Measurements from ENCODE around the gene SUGCT. TPM values are rescaled to one million over a fixed set of nuclear protein-coding genes. Genes with fewer than 3 reads are reported as not detected.

The SUGCT gene
- total RNA-seq, 1 experiment from 2014 or later: 1.6 TPM

GRCh38 chr7:40720416-40720815 lies 585.6 kb downstream of the SUGCT start:
- TF ChIP-seq, protein P1, sequence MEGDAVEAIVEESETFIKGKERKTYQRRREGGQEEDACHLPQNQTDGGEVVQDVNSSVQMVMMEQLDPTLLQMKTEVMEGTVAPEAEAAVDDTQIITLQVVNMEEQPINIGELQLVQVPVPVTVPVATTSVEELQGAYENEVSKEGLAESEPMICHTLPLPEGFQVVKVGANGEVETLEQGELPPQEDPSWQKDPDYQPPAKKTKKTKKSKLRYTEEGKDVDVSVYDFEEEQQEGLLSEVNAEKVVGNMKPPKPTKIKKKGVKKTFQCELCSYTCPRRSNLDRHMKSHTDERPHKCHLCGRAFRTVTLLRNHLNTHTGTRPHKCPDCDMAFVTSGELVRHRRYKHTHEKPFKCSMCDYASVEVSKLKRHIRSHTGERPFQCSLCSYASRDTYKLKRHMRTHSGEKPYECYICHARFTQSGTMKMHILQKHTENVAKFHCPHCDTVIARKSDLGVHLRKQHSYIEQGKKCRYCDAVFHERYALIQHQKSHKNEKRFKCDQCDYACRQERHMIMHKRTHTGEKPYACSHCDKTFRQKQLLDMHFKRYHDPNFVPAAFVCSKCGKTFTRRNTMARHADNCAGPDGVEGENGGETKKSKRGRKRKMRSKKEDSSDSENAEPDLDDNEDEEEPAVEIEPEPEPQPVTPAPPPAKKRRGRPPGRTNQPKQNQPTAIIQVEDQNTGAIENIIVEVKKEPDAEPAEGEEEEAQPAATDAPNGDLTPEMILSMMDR (IDR thresholded peaks at IDR 0.05; ENCODE audit: unreplicated experiment): no peak
- CTCF ChIA-PET: no interaction called here
- H3K4me1 Mint-ChIP-seq (ENCODE audit: low read depth, unreplicated experiment): peaks cover 7% of the 10 kb centered on the region

DNA sequence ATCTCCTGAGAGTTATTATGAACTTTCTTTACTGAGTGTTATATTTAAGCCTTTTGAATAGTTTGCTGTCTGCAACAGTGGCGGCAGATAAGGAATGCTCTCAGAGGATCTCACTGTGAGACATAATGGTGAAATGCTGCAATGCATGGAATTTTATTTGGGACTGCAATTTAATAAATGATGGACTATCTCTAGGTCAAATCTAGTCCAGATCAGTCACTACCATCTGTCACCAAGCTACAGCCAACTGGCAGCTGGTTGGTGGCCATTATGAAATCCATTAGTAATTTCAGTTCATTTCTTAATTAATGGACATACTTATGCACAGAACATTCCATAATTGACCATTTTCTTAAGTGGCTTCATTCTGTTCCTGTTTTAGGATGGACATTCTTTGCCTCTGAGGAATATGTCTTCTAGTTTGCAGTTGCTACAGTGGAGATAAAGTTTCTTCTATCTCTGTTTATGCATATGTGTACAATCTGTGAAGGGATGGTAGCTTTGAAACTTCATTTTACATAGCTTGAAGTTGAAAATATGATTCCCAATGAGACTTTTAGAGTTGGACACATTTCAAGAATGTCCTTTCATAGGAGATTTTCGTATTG lies 586.6 kb downstream of the SUGCT start:
- H3K36me3 Mint-ChIP-seq (ENCODE audit: insufficient read depth, unreplicated experiment): no peaks in the 10 kb centered on the region
- no peaks in the 10 kb centered on the region for H3K9me3 Mint-ChIP-seq (ENCODE audit: low read depth, unreplicated experiment)
- intact Hi-C loops (cut with micrococcal nuclease; ENCODE audit: unreplicated experiment): no loop called here
- H3K27ac Mint-ChIP-seq (ENCODE audit: unreplicated experiment): no peak overlapping the region
- DNase-seq: no peak
- H3K27me3 Mint-ChIP-seq (ENCODE audit: unreplicated experiment): no peaks in the 10 kb centered on the region
- H3K4me3 Mint-ChIP-seq (ENCODE audit: low read depth, unreplicated experiment): no peak overlapping the region
- TF ChIP-seq, protein P1 (IDR thresholded peaks at IDR 0.05; ENCODE audit: unreplicated experiment): no peak
- peaks cover 7% of the 10 kb centered on the region for H3K4me1 Mint-ChIP-seq (ENCODE audit: low read depth, unreplicated experiment)
- no TSS peak for BruUV-seq (replicated peaks)
- CTCF ChIA-PET: no interaction called here

More at GRCh38 chr7:40720416-40720815, 585.6 kb downstream of the SUGCT start:
- H3K27me3 Mint-ChIP-seq (ENCODE audit: unreplicated experiment): no peaks in the 10 kb centered on the region
- no peak overlapping the region for H3K4me3 Mint-ChIP-seq (ENCODE audit: low read depth, unreplicated experiment)
- intact Hi-C loops (cut with micrococcal nuclease; ENCODE audit: unreplicated experiment): no loop called here
- H3K27ac Mint-ChIP-seq (ENCODE audit: unreplicated experiment): no peak overlapping the region
- no TSS peak for BruUV-seq (replicated peaks)
- DNase-seq: no peak
- H3K36me3 Mint-ChIP-seq (ENCODE audit: insufficient read depth, unreplicated experiment): no peaks in the 10 kb centered on the region
- no peaks in the 10 kb centered on the region for H3K9me3 Mint-ChIP-seq (ENCODE audit: low read depth, unreplicated experiment)

DNA sequence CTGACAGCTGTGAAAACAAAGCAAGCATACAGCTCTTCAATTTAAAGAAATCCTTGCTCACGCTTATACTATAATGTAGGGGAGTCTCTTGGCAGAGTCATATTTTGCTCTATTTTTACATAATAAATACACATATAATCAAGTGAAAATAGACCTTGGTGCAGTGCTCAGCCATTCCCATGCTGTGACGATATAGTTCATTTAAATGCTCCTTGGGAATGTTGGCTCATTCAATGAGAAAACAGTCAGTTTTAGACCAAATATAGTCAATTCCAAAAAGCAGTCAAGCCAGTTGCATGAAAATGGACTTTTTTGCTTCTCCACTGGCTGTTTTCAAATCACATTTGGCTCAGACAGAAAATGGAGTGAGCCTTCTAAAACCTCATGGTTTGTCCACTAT lies 587.4 kb downstream of the SUGCT start:
- Mint-ChIP-seq H3K4me3 (ENCODE audit: low read depth, unreplicated experiment) (no peak overlapping the region), H3K4me1 (ENCODE audit: low read depth, unreplicated experiment) (peaks cover 4% of the 10 kb centered on the region), H3K27ac (ENCODE audit: unreplicated experiment) (no peak overlapping the region), H3K9me3 (ENCODE audit: low read depth, unreplicated experiment) (no peaks in the 10 kb centered on the region), H3K27me3 (ENCODE audit: unreplicated experiment) (no peaks in the 10 kb centered on the region), H3K36me3 (ENCODE audit: insufficient read depth, unreplicated experiment) (no peaks in the 10 kb centered on the region)
- intact Hi-C loops (cut with micrococcal nuclease; ENCODE audit: unreplicated experiment): no loop called here
- TF ChIP-seq, protein P1 (IDR thresholded peaks at IDR 0.05; ENCODE audit: unreplicated experiment): no peak
- BruUV-seq (replicated peaks): no TSS peak
- DNase-seq: no peak
- CTCF ChIA-PET: no interaction called here

GRCh38 chr7:40723829-40724228 lies 589.0 kb downstream of the SUGCT start:
- CTCF ChIA-PET: no interaction called here
- no TSS peak for BruUV-seq (replicated peaks)
- intact Hi-C loops (cut with micrococcal nuclease; ENCODE audit: unreplicated experiment): no loop called here
- TF ChIP-seq, protein P1 (IDR thresholded peaks at IDR 0.05; ENCODE audit: unreplicated experiment): no peak
- no peaks in the 10 kb centered on the region for H3K9me3 Mint-ChIP-seq (ENCODE audit: low read depth, unreplicated experiment)
- no peak overlapping the region for H3K4me3 Mint-ChIP-seq (ENCODE audit: low read depth, unreplicated experiment)
- H3K27me3 Mint-ChIP-seq (ENCODE audit: unreplicated experiment): no peaks in the 10 kb centered on the region
- no peaks in the 10 kb centered on the region for H3K4me1 Mint-ChIP-seq (ENCODE audit: low read depth, unreplicated experiment)
- DNase-seq: no peak
- no peaks in the 10 kb centered on the region for H3K36me3 Mint-ChIP-seq (ENCODE audit: insufficient read depth, unreplicated experiment)
- no peak overlapping the region for H3K27ac Mint-ChIP-seq (ENCODE audit: unreplicated experiment)

All from Calu3 (cell line).